HL-60/S4 treated with phorbol 12-myristate 13-acetate at 8.2 ng/mL for 4 days and 3 days (cell line): ENCODE measurements around the gene TLR8.

ENCODE experiments used
- in situ Hi-C: fragments of 300-500 bp; cut with MboI; formaldehyde crosslinking; loops from 2 replicates; pipeline ENCODE4 v1.15.0; 2022; ENCODE audit warnings: low sequenced_read_pairs

The TLR8 gene

DNA sequence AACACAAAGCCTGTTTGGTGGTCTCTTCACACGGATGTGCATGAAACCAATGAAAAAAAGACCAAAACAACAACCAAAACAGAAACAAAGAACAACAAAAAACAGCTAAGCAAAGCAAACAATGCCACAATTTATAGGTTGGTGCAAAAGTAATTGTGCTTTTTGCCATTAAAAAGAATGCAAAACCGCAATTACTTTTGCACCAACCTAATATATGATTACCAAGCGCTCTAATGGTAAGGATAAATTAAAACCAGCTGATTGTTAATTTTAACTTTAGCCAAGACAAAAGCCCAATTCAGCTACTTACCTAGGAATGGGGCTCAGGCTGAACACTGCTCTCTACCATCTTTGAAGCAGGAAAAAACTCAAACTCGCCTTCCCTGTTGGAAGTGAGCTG, 39.1 kb downstream of the TLR8 start:
- in situ Hi-C loops, result no loop called here

- in situ Hi-C loops, result no loop called here
Measured at GRCh38 chrX:12946406-12946805, 40.0 kb downstream of the TLR8 start.

- in situ Hi-C loops, result no loop called here
Measured at GRCh38 chrX:12946838-12947544, 40.6 kb downstream of the TLR8 start.

GRCh38 chrX:12947545-12948235, 41.3 kb downstream of the TLR8 start:
- in situ Hi-C loops, result no loop called here

GRCh38 chrX:12948495-12948894, 42.1 kb downstream of the TLR8 start:
- in situ Hi-C loops, result no loop called here

- in situ Hi-C loops, result no loop called here
Measured at GRCh38 chrX:12949205-12949926, 42.9 kb downstream of the TLR8 start.

DNA sequence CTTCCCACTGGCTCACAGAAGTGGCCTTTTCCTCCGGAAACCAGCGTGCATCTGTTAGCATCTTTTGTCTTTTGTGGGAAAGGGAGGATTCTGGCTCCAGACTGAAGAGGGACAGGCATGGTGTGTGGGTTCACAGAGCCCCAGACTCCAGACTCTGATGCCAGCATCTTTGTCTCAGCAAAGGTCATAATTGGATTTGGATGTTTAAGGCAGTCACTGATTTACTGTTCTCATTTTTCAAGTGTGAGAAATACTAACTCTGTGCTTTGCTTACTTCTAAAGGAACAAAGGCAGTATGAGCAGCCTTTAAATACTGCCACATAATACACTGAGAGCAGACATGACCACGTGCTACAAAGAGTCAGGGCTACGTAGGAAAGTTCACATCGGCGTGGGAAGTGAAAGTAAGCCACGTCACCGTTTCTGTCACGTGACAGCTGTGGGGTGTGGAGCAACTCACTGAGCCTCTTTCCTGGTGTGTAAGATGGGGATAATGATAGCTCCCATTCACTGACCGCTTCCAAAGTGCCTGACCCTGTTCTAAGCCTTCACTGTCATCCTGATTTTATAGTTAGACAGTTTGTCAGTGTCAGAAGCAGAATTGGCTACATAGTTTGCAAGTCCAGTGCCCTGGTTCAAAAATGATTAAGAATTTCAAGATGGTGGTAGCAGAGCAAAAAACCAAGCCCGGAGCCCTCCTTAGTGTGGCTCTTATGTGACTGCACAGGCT, 43.7 kb downstream of the TLR8 start:
- in situ Hi-C loops, result loop anchor here (10.0 to 25.0 kb wide), 2 partner anchors 135 to 537 kb away; no protein-coding TSS in a partner anchor

- in situ Hi-C loops, result loop anchor here (10.0 to 25.0 kb wide), 2 partner anchors 134 to 536 kb away; no protein-coding TSS in a partner anchor
Measured at GRCh38 chrX:12950851-12951594, 44.6 kb downstream of the TLR8 start.

GRCh38 chrX:12951595-12951975, 45.2 kb downstream of the TLR8 start:
- in situ Hi-C loops, result loop anchor here (10.0 to 25.0 kb wide), 2 partner anchors 133 to 536 kb away; no protein-coding TSS in a partner anchor

DNA sequence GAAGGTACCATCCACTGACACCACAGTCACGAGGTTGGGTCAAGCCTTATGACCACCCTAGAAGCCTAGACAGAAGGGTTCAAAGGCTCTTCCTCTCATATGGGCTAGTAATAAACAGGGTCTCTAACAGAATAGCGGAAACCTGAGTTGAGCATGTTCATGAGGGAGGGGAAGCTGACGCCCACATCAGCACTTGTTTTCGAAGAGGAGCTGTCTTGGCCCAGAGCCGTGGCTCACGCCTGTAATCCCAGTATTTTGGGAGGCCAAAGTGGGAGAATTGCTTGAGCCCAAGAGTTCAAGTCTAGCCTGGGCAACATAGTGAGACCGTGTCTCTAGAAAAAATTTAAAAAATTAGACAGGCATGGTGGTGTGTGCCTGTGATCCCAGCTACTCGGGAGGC, 47.0 kb downstream of the TLR8 start:
- in situ Hi-C loops, result loop anchor here (10.0 to 25.0 kb wide), 2 partner anchors 131 to 534 kb away; no protein-coding TSS in a partner anchor

DNA sequence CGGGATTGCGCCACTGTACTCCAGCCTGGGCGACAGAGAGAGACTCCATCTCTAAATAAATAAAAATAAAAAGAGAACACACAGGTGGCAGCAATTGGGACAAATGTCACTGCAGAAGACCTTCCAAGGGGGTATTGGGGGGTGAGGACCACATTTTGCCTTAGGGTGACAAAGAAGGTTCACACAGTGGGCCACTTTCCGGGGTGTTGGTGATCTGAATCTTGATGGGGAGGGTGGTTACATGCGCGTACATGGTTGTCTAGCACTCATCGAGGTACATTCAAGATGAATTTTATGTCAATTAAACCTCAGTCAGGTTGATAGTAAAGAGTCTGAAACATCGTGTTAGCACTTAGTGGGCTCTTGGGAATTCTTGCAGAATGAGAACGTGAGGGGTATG, 48.0 kb downstream of the TLR8 start:
- in situ Hi-C loops, result loop anchor here (10.0 to 25.0 kb wide), 2 partner anchors 130 to 533 kb away; no protein-coding TSS in a partner anchor

GRCh38 chrX:12954981-12955380, 48.6 kb downstream of the TLR8 start:
- in situ Hi-C loops, result loop anchor here (10.0 to 25.0 kb wide), 2 partner anchors 130 to 532 kb away; no protein-coding TSS in a partner anchor

GRCh38 chrX:12955882-12956703, 49.7 kb downstream of the TLR8 start:
- in situ Hi-C loops, result loop anchor here (10.0 to 25.0 kb wide), 2 partner anchors 129 to 531 kb away; no protein-coding TSS in a partner anchor

- in situ Hi-C loops, result loop anchor here (10.0 to 25.0 kb wide), 2 partner anchors 128 to 530 kb away; no protein-coding TSS in a partner anchor
Measured at GRCh38 chrX:12956704-12957534, 50.5 kb downstream of the TLR8 start.

- in situ Hi-C loops, result loop anchor here (10.0 to 25.0 kb wide), 2 partner anchors 127 to 529 kb away; no protein-coding TSS in a partner anchor
Measured at GRCh38 chrX:12958059-12958458, 51.6 kb downstream of the TLR8 start.

GRCh38 chrX:12958461-12958860, 52.0 kb downstream of the TLR8 start:
- in situ Hi-C loops, result loop anchor here (10.0 to 25.0 kb wide), 2 partner anchors 126 to 529 kb away; no protein-coding TSS in a partner anchor

GRCh38 chrX:12961196-12961718, 54.8 kb downstream of the TLR8 start:
- in situ Hi-C loops, result loop anchor here (25.0 kb wide), 1 partner anchor 526 kb away; no protein-coding TSS in a partner anchor
